ENCODE results near the gene CYBRD1.
A peak's percentile ranks its signal among the peaks of the same experiment; 100 is the strongest.

The CYBRD1 gene

GRCh38 chr2:171553858-171554257, 31.6 kb downstream of the CYBRD1 start:
- no peak for DNase-seq (ENCODE audit: low read depth)

- no peak for DNase-seq (ENCODE audit: low read depth)
Observed at GRCh38 chr2:171554991-171555615, 32.8 kb downstream of the CYBRD1 start.

GRCh38 chr2:171557363-171557762, 35.1 kb downstream of the CYBRD1 start:
- DNase-seq (ENCODE audit: low read depth), result no peak

GRCh38 chr2:171563301-171563700, 41.0 kb downstream of the CYBRD1 start:
- no peak for DNase-seq (ENCODE audit: low read depth)

- no peak for DNase-seq (ENCODE audit: low read depth)
Observed at GRCh38 chr2:171564463-171564862, 42.2 kb downstream of the CYBRD1 start.

DNA sequence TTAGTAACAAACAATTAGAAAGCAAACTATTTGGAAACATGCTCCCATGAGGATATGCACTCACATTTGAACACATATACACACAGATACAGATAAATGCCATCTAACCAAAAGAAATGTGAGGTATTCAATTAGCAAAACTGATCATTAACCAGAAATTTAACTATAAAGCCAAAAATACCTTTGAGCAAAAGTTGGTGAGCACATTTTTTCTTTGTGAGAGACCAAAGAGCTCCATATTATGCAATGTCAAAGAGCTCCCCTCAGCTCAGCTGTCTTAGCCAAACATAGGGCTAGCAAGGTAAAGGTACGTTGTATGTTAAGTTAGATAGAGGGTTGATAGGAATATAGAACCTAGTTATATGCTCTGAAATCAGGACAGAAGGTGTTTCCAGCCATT, 43.8 kb downstream of the CYBRD1 start:
- DNase-seq (ENCODE audit: low read depth), result no peak

DNA sequence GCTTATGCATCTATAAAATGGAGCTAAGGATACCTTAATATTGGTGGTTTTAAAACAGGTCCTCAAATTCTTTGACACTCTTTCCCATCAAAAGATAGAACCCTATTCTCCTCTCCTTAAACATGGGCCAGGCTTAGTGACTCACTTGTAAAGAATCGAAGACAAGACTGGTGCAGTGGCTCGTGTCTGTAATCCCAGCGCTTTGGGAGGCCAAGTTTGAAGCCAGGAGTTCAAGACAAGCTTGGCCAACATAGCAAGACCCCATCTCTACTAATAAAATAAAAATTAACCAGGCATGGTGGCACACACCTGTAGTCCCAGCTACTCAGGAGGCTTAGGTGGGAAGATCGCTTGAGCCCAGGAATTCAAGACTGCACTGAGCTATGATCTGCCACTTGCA, 44.5 kb downstream of the CYBRD1 start:
- no peak for DNase-seq (ENCODE audit: low read depth)

GRCh38 chr2:171568089-171568488, 45.8 kb downstream of the CYBRD1 start:
- DNase-seq (ENCODE audit: low read depth), result no peak

DNA sequence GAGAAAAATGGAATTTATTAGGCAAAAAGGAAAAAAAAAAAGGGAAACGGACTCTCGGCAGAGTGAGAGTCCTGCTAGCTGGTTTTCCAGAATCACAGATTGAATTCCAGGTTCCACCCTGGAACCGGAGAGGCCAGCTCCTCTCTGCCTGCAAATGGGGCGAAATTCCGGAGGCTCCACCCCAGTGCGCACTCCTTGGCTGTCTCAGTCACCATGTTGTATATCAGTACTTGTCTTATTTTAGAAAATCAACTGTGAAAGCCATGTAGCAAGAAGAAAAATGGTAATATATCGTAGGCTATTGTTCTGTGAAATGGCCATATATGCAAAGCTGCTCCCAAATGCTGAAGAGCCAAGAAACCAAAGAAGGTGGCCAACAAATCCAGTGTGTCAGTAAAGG, 49.4 kb downstream of the CYBRD1 start:
- DNase-seq (ENCODE audit: low read depth), result no peak

DNA sequence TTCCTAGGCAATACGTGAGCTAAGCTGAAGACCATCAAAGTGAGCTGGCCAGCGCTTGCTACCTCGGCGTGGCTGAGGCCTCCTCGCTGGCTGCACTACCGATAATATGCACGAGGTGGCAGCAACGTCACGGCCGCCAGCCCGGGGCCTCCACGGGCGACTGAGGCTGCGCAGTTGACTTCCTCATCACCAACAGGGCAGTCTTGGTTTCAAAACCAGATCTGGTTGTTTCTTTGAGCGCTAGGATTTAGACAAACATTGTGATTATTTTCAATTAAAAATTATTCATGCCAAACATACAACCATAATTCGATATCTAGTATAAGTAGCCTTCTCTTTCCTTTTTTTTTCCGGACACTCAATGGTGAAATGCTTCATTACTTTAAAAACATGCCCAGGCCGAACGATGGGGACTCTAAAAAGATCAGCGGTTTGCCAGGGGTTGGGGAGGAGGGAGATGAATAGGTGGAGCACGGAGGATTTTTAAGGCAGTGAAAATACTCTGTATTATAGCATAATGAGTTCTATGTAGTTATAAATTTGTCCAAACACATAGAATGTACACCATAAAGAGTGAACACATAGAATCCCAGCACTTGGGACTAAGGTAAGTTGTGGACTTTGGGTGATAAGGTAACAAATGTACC, 52.0 kb downstream of the CYBRD1 start:
- DNase-seq (ENCODE audit: low read depth), result peak; percentile 51

DNA sequence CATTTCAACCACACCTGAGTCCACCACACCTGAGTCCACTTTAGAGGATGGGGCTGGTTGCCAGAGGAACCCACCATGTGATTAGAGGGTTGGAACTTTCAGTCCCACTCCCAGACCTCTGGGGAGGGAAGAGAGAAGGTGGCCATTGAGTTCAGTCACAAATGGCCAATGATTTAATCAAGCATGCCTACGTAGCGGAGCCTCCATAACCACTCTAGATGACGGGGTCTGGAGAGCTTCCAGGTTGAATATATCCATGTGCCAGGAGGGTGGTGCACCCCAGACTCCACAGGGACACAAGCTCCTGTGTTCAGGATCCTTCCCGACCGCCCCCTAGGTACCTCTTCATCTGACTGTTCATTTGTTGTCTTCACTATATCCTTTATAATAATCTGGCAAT, 53.3 kb downstream of the CYBRD1 start:
- no peak for DNase-seq (ENCODE audit: low read depth)

DNA sequence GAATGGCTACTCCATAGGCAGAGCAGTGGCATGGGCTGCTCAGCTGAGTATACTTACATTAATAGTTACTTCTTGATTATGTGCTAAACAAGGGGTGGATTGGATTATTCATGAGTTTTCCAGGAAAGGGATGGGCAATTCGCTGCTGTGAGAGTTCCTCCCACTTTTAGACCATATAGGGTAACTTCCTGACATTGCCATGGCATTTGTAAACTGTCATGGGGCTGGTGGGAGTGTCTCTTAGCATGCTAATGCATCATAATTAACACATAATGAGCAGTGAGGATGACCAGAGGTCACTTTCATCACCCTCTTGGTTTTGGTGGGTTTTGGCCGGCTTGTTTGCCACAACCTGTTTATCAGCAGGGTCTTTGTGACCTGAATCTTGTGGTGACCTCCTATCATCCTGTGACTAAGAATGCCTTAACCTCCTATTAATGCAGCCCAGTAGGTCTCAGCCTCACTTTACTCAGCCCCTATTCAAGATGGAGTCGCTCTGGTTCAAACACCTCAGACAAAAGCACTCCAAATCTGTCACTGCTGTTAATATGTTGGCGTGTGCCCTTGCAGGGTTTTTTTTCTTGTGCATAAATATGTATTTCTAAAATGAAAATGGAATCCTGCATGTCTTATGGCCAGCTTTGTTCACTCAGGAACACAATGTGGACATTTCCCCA, 56.0 kb downstream of the CYBRD1 start:
- DNase-seq (ENCODE audit: low read depth), result no peak

DNA sequence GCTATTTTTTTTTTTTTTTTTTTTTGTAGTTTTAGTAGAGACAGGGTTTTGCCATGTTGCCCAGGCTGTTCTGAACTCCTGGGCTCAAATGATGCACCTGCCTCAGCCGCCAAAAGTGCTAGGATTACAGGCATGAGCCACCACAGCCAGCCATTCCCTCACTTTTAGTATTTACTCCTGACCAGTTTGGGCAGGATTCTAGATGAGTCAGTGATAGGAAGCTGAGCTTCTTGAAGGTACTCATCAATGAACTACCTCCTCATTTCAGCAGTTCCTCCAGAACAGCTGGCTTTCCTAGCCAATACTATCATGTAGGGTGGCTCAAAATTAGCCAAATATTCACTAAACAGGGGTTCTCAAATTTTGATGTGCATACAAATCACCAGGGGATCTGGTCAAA, 57.2 kb downstream of the CYBRD1 start:
- DNase-seq (ENCODE audit: low read depth), result no peak

DNA sequence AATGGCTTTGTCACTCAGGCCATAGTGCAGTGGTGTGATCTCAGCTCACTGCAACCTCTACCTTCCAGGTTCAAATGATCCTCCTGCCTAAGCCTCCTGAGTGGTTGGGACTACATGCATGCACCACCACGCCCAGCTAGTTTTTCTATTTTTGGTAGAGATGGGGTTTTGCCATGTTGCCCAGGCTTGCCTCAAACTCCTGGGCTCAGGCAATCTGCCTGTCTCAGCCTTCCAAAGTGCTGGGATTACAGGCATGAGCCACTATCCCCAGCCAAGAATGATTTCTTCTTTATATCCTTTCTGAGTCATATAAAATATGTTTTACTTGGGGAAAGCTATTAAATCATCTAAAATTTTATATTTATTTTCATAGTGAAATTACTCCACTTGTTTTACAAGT, 61.3 kb downstream of the CYBRD1 start:
- no peak for DNase-seq (ENCODE audit: low read depth)

DNA sequence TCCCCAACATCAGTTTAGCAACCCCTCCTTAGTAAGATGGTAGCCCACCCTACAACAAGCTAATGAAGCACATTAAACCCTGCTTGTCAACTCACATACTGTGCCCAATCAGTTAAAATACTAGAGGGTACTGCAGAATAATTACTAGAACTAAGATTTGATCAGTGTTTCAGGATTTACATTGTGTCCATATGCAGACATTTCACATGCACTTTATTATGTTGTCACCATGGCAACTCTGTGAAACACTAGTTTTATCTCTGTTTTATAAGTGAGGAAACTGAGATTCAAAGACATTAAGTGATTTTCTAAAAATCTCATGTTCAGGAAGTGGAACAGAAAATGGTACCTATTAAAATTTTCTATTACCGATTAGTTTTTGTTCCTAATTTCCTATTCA, 61.7 kb downstream of the CYBRD1 start:
- no peak for DNase-seq (ENCODE audit: low read depth)

- DNase-seq (ENCODE audit: low read depth), result no peak
Observed at GRCh38 chr2:171587132-171587531, 64.9 kb downstream of the CYBRD1 start.

DNA sequence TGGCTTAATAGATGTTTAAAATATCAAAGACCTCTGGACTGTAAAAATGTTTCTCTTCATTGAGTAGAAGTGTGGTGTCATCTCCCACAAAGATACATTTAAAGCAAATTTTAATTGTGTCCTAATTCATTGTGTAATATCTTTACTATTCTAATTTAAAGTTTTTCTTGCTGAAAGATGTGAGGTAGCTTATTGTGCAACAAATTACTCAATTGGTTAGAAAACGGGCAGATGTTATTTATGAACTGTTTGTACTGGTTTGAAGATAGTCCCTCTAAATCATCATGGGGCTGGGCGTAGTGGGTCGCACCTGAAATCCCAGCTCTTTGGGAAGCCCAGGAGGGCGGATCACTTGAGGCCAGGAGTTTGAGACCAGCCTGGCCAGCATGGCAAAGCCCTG, 65.3 kb downstream of the CYBRD1 start:
- no peak for DNase-seq (ENCODE audit: low read depth)

DNA sequence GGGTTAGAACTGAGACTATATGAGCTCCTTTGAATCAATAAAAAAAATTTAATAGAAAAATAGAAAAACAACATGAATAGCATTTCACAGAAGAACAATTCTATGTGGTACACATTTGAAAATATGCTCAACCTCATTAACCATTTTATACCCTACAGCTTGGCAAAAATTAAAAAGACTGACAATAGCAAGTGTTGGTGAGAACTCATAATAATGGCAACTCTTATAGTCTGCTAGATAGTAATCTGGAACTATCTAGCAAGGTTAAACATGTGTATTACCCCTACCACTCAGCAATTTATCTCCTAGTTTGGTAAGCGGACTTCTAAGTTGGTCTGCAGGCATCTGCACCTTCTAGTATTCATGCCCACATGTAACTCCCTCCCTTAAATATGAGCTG, 67.8 kb downstream of the CYBRD1 start:
- DNase-seq (ENCODE audit: low read depth), result no peak

GRCh38 chr2:171592036-171592555, 69.8 kb downstream of the CYBRD1 start:
- no peak for DNase-seq (ENCODE audit: low read depth)

DNA sequence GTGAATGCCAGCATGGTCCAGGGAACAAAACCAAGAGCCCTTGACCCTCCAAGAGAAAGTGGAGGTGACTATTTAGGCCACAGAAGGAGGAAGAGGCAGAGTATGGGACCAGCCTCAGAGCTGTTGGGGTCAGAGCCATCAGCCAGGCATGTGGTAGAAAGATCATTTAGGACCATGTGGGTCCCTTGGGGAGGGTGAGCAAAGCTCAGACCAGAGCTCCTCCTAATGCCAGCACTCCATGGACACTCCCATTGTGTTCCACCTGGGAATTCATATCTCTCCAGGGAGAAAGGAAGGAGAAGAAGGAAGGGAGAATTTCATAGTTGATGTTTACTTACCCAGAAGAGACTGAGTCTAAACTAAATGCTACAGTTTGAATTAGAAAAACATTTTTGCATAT, 73.2 kb downstream of the CYBRD1 start:
- no peak for DNase-seq (ENCODE audit: low read depth)

DNA sequence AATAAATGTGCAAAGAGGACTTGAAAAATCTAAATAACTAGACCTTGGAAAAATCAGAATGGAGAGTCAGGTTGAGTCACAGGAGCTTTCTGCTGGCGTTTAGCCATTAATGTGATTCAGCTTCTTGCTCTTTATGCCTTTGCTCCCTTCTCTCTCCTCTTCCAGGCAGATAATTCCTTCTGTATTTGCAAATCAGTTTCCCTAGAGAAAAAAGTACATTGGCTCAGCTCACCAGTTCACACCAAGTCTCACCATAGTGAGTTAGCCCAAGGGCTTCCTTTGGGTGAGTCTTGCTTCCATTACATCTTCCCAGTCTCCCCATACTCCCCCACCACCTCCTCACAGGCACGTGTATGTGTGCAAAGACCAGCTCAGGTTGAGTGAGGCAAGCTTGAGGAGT, 73.6 kb downstream of the CYBRD1 start:
- peak; percentile 90 for DNase-seq (ENCODE audit: low read depth)

DNA sequence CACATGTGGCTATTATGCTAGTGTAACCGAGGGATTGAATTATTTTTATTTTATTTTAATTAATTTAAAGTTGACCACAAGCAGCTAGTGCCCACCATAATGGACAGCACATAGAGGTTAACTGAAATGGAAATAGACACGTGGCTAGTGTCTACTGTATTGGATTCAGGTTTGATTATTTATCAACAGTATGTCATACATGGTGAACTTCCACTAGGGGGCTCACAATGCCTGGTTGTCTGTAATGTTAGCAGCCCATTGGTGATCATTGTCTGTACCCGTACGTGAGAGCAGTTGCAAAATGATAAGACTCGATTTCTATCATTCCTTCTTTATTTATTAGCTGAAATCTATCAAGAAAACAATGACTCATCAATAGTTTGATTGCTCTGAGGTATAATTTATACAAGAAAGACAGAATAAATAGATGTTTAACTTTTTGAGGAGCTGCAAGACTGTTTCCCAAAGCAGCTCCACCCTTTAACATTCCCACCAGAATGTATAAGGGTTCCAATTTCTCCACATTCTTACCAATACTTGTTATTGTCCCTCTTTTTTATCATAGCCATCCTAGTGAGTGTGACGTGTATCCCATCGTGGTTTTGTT, 76.5 kb downstream of the CYBRD1 start:
- DNase-seq (ENCODE audit: low read depth), result peak; percentile 47

- DNase-seq (ENCODE audit: low read depth), result no peak
Observed at GRCh38 chr2:171600126-171600525, 77.9 kb downstream of the CYBRD1 start.
